ENCODE measurements around the gene GPD1L.

The GPD1L gene

DNA sequence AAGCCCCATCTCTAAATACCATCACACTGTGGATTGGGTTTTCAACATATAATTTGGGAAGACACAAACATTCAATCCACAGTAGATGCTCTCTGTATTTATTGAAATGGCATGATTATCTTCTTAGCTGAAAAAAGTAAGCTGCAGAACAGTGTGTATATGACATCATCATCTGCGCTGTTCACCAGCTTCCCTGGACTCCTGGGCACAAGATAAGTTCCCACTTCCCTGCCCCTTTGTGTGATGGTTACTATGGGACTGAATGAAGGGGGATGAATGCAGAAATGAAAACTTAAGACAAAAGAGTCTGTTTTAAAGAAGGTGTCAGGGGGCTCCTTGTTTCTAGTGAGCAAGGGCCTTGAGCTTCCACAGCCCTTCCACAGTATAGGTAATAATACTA, 20.0 kb upstream of the GPD1L start:
- H3F3A ChIP-seq (ENCODE audit: insufficient read depth, low read length) = no peaks in the 10 kb centered on the region
- no peak overlapping the region for H3K27ac ChIP-seq (ENCODE audit: low read depth, low read length, poor library complexity, severe bottlenecking)
- no peaks in the 10 kb centered on the region; the same call in 1 of the 2 replicates for H3K36me3 ChIP-seq (ENCODE audit: insufficient read depth, low read length)

DNA sequence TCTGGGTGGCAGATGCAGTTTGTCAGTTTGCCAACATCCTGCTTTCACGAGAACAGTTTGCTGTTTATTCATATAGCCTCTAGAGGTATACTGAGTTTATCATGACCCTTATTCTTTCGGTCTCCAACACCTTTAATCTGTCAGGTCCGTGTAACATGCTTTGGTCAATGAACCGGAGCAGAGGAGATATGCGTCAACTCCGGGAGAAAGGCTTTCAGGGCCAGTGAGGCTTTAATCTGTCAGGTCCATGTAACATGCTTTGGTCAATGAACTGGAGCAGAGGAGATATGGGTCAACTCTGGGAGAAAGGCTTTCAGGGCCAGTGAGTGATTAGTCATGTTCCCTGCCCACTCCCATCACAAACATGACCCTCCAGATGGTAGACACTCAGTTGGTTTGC, 16.9 kb upstream of the GPD1L start:
- Histone ChIP-seq H3K9me2 (ENCODE audit: low read depth, low read length) (no peaks in the 10 kb centered on the region), H3K4me3 (ENCODE audit: low read depth, low read length, poor library complexity, severe bottlenecking) (no peak overlapping the region), H3K4me1 (ENCODE audit: insufficient read depth, low read length, severe bottlenecking) (peaks cover 15% of the 10 kb centered on the region), H4K20me1 (ENCODE audit: insufficient read depth, low read length) (no peaks in the 10 kb centered on the region), H3F3A (ENCODE audit: insufficient read depth, low read length) (no peaks in the 10 kb centered on the region), H3K27me3 (ENCODE audit: insufficient read depth, low read length) (no peaks in the 10 kb centered on the region), H3K9me3 (ENCODE audit: low read length) (0 out of 2 replicates have a peak, but pooled peaks cover 3% of the 10 kb centered on the region), H3K4me2 (ENCODE audit: low read length) (no peak overlapping the region), H3K27ac (ENCODE audit: low read depth, low read length, poor library complexity, severe bottlenecking) (no peak overlapping the region), H3K79me2 (ENCODE audit: insufficient read depth, low read length) (no peaks in the 10 kb centered on the region), H3K36me3 (ENCODE audit: insufficient read depth, low read length) (no peaks in the 10 kb centered on the region; the same call in 1 of the 2 replicates), H3K9ac (ENCODE audit: low read length) (no peak overlapping the region), H2AFZ (ENCODE audit: low read length) (no peak overlapping the region)
- TF ChIP-seq EZH2 (IDR thresholded peaks at IDR 0.05; ENCODE audit: borderline replicate concordance, low read length) = no peak
- TF ChIP-seq, protein P1, sequence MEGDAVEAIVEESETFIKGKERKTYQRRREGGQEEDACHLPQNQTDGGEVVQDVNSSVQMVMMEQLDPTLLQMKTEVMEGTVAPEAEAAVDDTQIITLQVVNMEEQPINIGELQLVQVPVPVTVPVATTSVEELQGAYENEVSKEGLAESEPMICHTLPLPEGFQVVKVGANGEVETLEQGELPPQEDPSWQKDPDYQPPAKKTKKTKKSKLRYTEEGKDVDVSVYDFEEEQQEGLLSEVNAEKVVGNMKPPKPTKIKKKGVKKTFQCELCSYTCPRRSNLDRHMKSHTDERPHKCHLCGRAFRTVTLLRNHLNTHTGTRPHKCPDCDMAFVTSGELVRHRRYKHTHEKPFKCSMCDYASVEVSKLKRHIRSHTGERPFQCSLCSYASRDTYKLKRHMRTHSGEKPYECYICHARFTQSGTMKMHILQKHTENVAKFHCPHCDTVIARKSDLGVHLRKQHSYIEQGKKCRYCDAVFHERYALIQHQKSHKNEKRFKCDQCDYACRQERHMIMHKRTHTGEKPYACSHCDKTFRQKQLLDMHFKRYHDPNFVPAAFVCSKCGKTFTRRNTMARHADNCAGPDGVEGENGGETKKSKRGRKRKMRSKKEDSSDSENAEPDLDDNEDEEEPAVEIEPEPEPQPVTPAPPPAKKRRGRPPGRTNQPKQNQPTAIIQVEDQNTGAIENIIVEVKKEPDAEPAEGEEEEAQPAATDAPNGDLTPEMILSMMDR (IDR thresholded peaks at IDR 0.05; ENCODE audit: low read length) = no peak

More for the DNA sequence above, 20.0 kb upstream of the GPD1L start:
- H3K79me2 ChIP-seq (ENCODE audit: insufficient read depth, low read length) = no peaks in the 10 kb centered on the region
- no peaks in the 10 kb centered on the region for H3K27me3 ChIP-seq (ENCODE audit: insufficient read depth, low read length)
- no peak overlapping the region for H3K9ac ChIP-seq (ENCODE audit: low read length)
- H2AFZ ChIP-seq (ENCODE audit: low read length) = no peak overlapping the region
- H3K9me2 ChIP-seq (ENCODE audit: low read depth, low read length) = no peaks in the 10 kb centered on the region
- no peak for TF ChIP-seq EZH2 (IDR thresholded peaks at IDR 0.05; ENCODE audit: borderline replicate concordance, low read length)
- TF ChIP-seq, protein P1 (IDR thresholded peaks at IDR 0.05; ENCODE audit: low read length) = no peak
- H3K9me3 ChIP-seq (ENCODE audit: low read length) = 0 out of 2 replicates have a peak, but pooled peaks cover 3% of the 10 kb centered on the region
- no peak overlapping the region for H3K4me2 ChIP-seq (ENCODE audit: low read length)
- H3K4me3 ChIP-seq (ENCODE audit: low read depth, low read length, poor library complexity, severe bottlenecking) = no peak overlapping the region
- H4K20me1 ChIP-seq (ENCODE audit: insufficient read depth, low read length) = no peaks in the 10 kb centered on the region
- peaks cover 5% of the 10 kb centered on the region for H3K4me1 ChIP-seq (ENCODE audit: insufficient read depth, low read length, severe bottlenecking)

DNA sequence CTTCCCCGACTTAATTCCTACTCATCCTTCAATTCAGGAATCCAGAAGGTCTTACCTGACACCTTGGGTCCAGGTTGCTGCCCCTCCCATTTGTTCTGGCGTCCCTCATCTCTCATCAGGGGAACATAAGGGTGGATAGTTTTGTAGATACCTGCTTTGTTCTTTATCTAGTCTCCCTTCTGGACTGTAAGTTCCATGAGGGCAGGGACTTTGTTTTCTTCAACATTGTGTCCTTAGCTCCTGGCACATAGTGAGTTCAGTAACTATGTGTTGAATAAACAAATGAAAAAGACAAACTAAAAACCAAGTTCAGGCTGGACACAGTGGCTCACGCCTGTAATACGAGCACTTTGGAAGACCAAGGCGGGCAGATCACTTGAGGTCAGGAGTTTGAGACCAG, 13.2 kb upstream of the GPD1L start:
- TF ChIP-seq, protein P1 (IDR thresholded peaks at IDR 0.05; ENCODE audit: low read length) = no peak
- no peak for TF ChIP-seq EZH2 (IDR thresholded peaks at IDR 0.05; ENCODE audit: borderline replicate concordance, low read length)
- no peak overlapping the region for H2AFZ ChIP-seq (ENCODE audit: low read length)

More for the DNA sequence above, 13.2 kb upstream of the GPD1L start:
- no peak overlapping the region for H3K9ac ChIP-seq (ENCODE audit: low read length)
- no peak overlapping the region for H3K4me2 ChIP-seq (ENCODE audit: low read length)
- H3K9me2 ChIP-seq (ENCODE audit: low read depth, low read length) = no peaks in the 10 kb centered on the region
- H3K4me1 ChIP-seq (ENCODE audit: insufficient read depth, low read length, severe bottlenecking) = peaks cover 15% of the 10 kb centered on the region
- no peak overlapping the region for H3K4me3 ChIP-seq (ENCODE audit: low read depth, low read length, poor library complexity, severe bottlenecking)
- 0 out of 2 replicates have a peak, but pooled peaks cover 3% of the 10 kb centered on the region for H3K9me3 ChIP-seq (ENCODE audit: low read length)
- no peaks in the 10 kb centered on the region for H3K27me3 ChIP-seq (ENCODE audit: insufficient read depth, low read length)
- H3K27ac ChIP-seq (ENCODE audit: low read depth, low read length, poor library complexity, severe bottlenecking) = no peak overlapping the region
- H4K20me1 ChIP-seq (ENCODE audit: insufficient read depth, low read length) = no peaks in the 10 kb centered on the region
- H3K36me3 ChIP-seq (ENCODE audit: insufficient read depth, low read length) = no peaks in the 10 kb centered on the region; the same call in 1 of the 2 replicates
- no peaks in the 10 kb centered on the region for H3F3A ChIP-seq (ENCODE audit: insufficient read depth, low read length)
- H3K79me2 ChIP-seq (ENCODE audit: insufficient read depth, low read length) = no peaks in the 10 kb centered on the region

Measured in OCI-LY1 (cell line).